GM12801 (cell line): ENCODE data around the gene COL11A1.

Experiments used
- TF ChIP-seq, protein P1 (sequence below): IDR thresholded peaks from one replicate; pipeline ENCODE4 v1.5.1; 2011; ENCODE audit warnings: control low read depth; ENCODE audit not compliant: insufficient read length; ENCODE audit errors: extremely low read depth

COL11A1 gene

GRCh38 chr1:103129255-103129654 is 20.9 kb upstream of the COL11A1 start:
- TF ChIP-seq, protein P1, sequence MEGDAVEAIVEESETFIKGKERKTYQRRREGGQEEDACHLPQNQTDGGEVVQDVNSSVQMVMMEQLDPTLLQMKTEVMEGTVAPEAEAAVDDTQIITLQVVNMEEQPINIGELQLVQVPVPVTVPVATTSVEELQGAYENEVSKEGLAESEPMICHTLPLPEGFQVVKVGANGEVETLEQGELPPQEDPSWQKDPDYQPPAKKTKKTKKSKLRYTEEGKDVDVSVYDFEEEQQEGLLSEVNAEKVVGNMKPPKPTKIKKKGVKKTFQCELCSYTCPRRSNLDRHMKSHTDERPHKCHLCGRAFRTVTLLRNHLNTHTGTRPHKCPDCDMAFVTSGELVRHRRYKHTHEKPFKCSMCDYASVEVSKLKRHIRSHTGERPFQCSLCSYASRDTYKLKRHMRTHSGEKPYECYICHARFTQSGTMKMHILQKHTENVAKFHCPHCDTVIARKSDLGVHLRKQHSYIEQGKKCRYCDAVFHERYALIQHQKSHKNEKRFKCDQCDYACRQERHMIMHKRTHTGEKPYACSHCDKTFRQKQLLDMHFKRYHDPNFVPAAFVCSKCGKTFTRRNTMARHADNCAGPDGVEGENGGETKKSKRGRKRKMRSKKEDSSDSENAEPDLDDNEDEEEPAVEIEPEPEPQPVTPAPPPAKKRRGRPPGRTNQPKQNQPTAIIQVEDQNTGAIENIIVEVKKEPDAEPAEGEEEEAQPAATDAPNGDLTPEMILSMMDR = no peak

GRCh38 chr1:103125219-103125618 is 16.9 kb upstream of the COL11A1 start:
- TF ChIP-seq, protein P1 = no peak

DNA sequence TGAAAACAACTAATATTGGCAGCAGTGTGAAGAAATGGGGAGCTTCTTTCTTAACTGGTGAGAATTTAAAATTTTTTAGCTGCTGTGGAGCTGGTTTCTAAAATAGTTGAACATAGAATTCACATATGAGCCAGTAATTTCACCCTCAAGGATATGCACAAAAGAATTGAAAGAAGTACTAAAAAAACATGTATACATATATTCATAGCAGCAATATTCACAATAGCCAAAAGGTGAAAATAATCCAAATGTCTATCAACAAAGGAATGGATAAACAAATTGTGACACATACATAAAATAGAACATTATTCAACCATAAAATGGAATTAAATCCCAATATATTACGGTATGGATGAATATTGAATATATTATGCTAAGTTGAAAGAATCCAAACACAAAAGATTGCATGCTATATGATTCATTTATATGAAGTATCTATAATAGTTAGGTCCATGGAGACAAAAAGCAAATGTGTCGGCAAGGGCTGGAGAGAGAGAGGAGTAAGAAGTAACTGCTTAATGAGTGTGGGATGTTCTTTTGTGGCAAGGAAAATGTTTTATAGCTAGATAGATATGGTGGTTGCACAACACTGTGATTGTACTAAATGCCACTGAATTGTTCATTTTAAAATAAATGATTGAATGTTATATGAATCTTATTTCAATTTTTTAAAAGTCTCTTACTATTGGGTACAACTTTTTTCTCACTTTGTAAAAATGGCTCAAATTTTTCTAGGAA is 14.8 kb upstream of the COL11A1 start:
- TF ChIP-seq, protein P1 = no peak

DNA sequence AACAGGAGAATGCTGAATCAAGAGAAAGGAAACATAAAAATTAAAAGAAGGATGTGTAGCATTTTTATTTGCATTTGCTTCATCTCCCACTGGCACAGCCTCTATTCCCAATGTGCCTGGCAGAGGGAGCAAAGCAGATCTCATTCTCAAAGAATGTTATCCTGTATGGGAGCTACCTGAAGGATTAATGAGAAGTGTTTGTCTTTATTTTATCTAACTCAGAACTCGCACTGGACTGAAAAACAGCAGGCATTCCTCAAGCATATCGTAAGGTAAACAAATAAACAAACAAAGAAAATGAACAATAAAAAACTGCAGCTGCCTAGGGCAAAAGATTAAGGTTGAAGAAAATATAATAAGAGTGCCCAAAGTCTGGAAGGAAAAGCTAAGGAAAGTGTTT is 12.7 kb upstream of the COL11A1 start:
- TF ChIP-seq, protein P1 = no peak

GRCh38 chr1:103112546-103112945 is 4.2 kb upstream of the COL11A1 start:
- TF ChIP-seq, protein P1 = no peak

GRCh38 chr1:103111926-103112325 is 3.6 kb upstream of the COL11A1 start:
- TF ChIP-seq, protein P1 = no peak

- TF ChIP-seq, protein P1 = no peak
These were observed 2.4 kb upstream of the COL11A1 start for GRCh38 chr1:103110701-103111100.
